Adrenal gland (tissue), 19 donors: Measurements from ENCODE around the gene FAM124B. TPM values are rescaled to one million over a fixed set of nuclear protein-coding genes. Genes with fewer than 3 reads are reported as not detected.

Experiments used
- DNase-seq, 7 donors: peaks; one replicate each; pipeline ENCODE4 v3.0.0-alpha.2; 2019 to 2020
- H3K27ac ChIP-seq, 5 donors: fragments of 200-600 bp; sonication (generic) in 4 of 5; 1 replicate in 3 of 5; 2 replicates in 2 of 5; pipeline versions ENCODE4 v1.5.1 to v1.8.0; 2016 to 2020; ENCODE audit warnings: mild to moderate bottlenecking in 1 of 5
- H3K27me3 ChIP-seq: fragments of 200-600 bp; 2 replicates; pipeline ENCODE4 v1.8.0; 2021
- H3K36me3 ChIP-seq, 2 donors: fragments of 200-600 bp; replicated peaks in 1 of 2; 1 replicate in 1 of 2; 2 replicates in 1 of 2; pipeline versions ENCODE4 v1.5.1 to v1.8.0; 2018 to 2022
- H3K4me1 ChIP-seq, 2 donors: fragments of 200-600 bp; replicated peaks in 1 of 2; 1 replicate in 1 of 2; 2 replicates in 1 of 2; pipeline versions ENCODE4 v1.5.1 to v1.8.0; 2018 to 2021
- H3K4me3 ChIP-seq, 4 donors: fragments of 200-600 bp; sonication (generic) in 3 of 4; one replicate each; pipeline ENCODE4 v1.5.1; 2016 to 2018
- H3K9me3 ChIP-seq, 3 donors: fragments of 200-600 bp; sonication (generic) in 1 of 3; replicated peaks in 1 of 3; 1 replicate in 2 of 3; 2 replicates in 1 of 3; pipeline versions ENCODE4 v1.5.1 to v1.8.0; 2016 to 2021
- POLR2A ChIP-seq, 2 donors: fragments of 450-650 bp; IDR thresholded peaks; one replicate each; pipeline ENCODE4 v1.6.1; 2017; ENCODE audit warnings: antibody characterized with exemption in 2 of 2, mild to moderate bottlenecking in 2 of 2, moderate library complexity in 1 of 2
- WGBS, 4 donors: extraction: QIAGEN DNeasy Blood & Tissue Kit in 2 of 4; methylation state at CpG; one replicate each; pipeline versions ENCODE4 v1.1.5 to v1.1.7; 2013 to 2017; 5-methylcytosine and 5-hydroxymethylcytosine counted together
- intact Hi-C, 2 donors: fragments of 100-400 bp; cut with DNase I; formaldehyde crosslinking; loops; one replicate each; pipeline versions ENCODE4 v1.14.1 to v1.15.0; 2022 to 2023
- long read RNA-seq, 10 donors: library from polyadenylated mRNA in 3 of 10; unstranded in 2 of 10; stranded (forward) in 1 of 10; transcript quantifications; one replicate each; pipeline ENCODE4 v2.0.0 and lab custom pipeline, GENCODE V29; 2021 to 2026
- polyA plus RNA-seq, 3 donors: library from polyadenylated mRNA; stranded (reverse); fragments of 200-250 nt in 2 of 3; fragments of 350-450 nt in 1 of 3; fragmentation: Illumina TruSeq in 1 of 3; extraction: RNeasy Lipid Tissue Mini Kit (QIAGEN cat#74804) in 1 of 3; gene quantifications; one replicate each; pipeline ENCODE4 v1.2.3, GENCODE V29; 2013 to 2014
- total RNA-seq, 9 donors: library from RNA; depleted of rRNA in 4 of 9; stranded (reverse); fragments of >200 nt in 4 of 9; fragments of 120-200 nt in 1 of 9; fragmentation: NEBNext Ultra II Directional in 1 of 9; extraction: Animal tissue kit (Norgen Biotek cat#: 25700) in 1 of 9; gene quantifications; one replicate each; pipeline versions ENCODE4 v1.1.0 to v1.2.4, GENCODE V29; 2013 to 2023
- TF ChIP-seq, protein P1 (sequence below), 6 experiments: fragments of 450-650 bp in 4 of 6; fragments of 200-600 bp in 2 of 6; sonication (generic) in 1 of 6; IDR thresholded peaks; 1 replicate in 5 of 6; 2 replicates in 1 of 6; pipeline versions ENCODE4 v1.5.1 to v1.8.0; 2016 to 2021; ENCODE audit warnings: antibody characterized with exemption in 6 of 6, mild to moderate bottlenecking in 2 of 6, moderate library complexity in 1 of 6
- donor health status: healthy with polysubstance abuse.
- donor health status: Bipolar disorder and iron deficiency.
- donor health status: DM: yes; HTN: yes; CAD: no.
- donor health status: DM: no; HTN: no; CAD: no.
- donor health status: DM: no; HTN: no; CAD: no.
- donor health status: DM: yes; HTN: yes; CAD: no.

The FAM124B gene, protein sequence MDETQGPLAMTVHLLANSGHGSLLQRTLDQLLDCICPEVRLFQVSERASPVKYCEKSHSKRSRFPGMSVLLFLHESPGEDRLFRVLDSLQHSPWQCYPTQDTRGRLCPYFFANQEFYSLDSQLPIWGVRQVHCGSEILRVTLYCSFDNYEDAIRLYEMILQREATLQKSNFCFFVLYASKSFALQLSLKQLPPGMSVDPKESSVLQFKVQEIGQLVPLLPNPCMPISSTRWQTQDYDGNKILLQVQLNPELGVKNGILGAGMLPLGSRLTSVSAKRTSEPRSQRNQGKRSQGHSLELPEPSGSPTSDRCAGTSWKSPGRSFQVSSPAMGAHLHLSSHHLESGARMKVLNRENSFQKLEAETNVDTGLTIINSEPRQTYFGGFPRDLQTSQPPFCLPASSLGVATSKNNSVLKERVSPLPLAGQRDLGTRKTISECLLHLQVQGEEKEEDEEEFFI
- total RNA-seq (1 to 10 TPM in 2 of 9 donors, under 1 TPM in 5, not detected in 2; 0.46 to 1.1 (median 0.67) TPM), polyA plus RNA-seq (under 1 TPM; 0.16 to 0.40 (median 0.37) TPM)
- long read RNA-seq, donor 1, result 0 reads
- long read RNA-seq, donor 2, result 0 reads
- long read RNA-seq, donor 3, result 0 reads
- long read RNA-seq, donor 4, result 0 reads
- long read RNA-seq, donor 5, partial matches to known transcripts, result 0 of 4 reads
- long read RNA-seq, donor 5, other reads (novel, unspliced or antisense), result 0 of 4 reads
- long read RNA-seq, donor 6, result 0 reads
- long read RNA-seq, donor 7, result 0 reads
- long read RNA-seq, donor 8, partial matches to known transcripts, result 0 of 1 reads
- long read RNA-seq, donor 8, other reads (novel, unspliced or antisense), result 0 of 1 reads
- long read RNA-seq, donor 9, partial matches to known transcripts, result 0 of 1 reads
- long read RNA-seq, donor 9, other reads (novel, unspliced or antisense), result 0 of 1 reads
- long read RNA-seq, donor 10, result 0 reads

DNA sequence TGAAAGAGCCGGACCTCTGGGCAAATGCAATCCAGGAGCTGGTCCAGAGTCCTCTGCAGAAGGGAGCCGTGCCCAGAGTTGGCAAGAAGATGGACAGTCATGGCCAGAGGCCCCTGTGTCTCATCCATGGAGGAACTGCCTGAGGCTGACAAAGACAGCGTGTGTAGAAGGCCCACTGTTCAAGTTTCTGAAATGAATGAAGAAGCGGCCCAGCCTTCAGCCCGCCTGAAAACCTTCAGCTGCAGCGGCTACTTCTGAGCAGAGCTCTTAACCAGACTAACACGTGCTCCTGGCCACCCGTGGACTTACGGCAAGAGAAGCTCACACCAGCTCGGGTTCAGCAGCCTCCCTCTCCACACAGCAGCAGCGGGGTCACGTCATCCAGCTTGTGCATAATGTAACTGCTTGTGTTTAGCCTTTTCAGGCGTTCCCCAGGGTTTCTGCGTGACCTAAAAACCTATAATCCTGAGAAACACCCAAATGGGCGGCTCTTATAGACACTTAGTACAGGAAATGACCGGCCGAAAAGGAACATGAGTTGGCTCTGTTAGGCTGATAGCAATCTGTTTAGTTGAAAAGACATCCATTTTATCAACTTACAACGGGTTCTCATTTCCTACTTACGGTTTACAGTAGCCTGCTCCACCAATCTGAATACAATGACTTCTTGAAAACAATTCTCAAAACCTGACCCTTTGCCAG lies at the start of gene FAM124B:
Gene FAM124B (minus strand): TSS at position 467 of the 702 bp plus-strand sequence. CDS start 339 bp downstream, at position 128.
- TF ChIP-seq, protein P1, sequence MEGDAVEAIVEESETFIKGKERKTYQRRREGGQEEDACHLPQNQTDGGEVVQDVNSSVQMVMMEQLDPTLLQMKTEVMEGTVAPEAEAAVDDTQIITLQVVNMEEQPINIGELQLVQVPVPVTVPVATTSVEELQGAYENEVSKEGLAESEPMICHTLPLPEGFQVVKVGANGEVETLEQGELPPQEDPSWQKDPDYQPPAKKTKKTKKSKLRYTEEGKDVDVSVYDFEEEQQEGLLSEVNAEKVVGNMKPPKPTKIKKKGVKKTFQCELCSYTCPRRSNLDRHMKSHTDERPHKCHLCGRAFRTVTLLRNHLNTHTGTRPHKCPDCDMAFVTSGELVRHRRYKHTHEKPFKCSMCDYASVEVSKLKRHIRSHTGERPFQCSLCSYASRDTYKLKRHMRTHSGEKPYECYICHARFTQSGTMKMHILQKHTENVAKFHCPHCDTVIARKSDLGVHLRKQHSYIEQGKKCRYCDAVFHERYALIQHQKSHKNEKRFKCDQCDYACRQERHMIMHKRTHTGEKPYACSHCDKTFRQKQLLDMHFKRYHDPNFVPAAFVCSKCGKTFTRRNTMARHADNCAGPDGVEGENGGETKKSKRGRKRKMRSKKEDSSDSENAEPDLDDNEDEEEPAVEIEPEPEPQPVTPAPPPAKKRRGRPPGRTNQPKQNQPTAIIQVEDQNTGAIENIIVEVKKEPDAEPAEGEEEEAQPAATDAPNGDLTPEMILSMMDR (IDR thresholded peaks at IDR 0.05), result no peak
- peak within 1 kb of the TSS in 3 of 5 donors; percentile 16 to 35 (median 19) for H3K27ac ChIP-seq

DNA sequence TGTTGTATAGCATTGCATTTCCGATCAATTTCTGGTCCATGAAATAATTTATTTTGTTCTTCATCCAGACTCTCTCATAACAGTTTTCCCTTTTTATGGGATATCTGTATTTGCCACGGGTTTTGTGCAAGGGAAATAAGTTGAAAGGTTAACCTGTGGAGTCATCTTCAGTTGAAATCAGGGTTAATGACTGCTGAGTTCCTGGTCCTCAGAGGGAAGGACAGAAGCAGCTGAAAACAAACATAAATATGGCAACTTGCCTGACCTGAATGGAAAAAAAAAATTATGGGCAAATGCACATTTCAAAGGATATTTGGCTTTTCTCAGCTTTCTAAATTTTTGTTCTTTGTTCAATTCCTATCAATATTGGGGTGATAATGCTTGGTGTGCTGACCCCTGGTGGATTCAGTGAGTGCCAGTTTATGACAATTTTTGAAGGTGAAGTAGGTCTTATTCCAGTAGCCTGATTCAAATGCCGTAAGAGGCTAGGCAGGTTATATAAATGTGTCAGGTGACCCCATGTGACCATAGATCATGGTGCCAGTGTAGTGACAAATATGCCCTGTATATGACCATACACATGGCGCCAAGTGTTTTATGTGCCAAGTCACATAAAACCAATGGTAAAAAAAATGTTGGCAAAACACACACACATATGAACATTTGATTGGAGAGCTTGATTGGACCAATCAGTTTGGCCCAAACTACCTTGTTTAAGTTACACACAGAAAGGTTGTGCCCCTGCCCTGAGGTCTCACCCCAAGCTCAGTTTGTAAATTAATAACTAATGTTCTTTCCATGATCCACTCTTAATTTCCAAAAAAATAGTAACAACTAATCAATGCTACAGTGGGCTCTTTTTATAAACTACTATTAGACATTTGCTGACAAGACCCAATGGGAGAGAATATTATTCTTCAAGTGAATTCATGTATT lies 47.6 kb upstream of the FAM124B start:
- TF ChIP-seq, protein P1 (IDR thresholded peaks at IDR 0.05), result peak; percentile 29 to 57 (median 45)
- no peak for TF ChIP-seq POLR2A (IDR thresholded peaks at IDR 0.05)
- DNase-seq, result peak in 1 of 7 donors; percentile 12
- intact Hi-C loops, result loop anchor here (10.0 kb wide), 3 partner anchors 85 to 205 kb away; no protein-coding TSS in a partner anchor
- Histone ChIP-seq H3K4me3 (no peak overlapping the region), H3K27me3 (no peaks in the 10 kb centered on the region), H3K9me3 (no peaks in the 10 kb centered on the region), H3K36me3 (no peaks in the 10 kb centered on the region), H3K27ac (no peak overlapping the region), H3K4me1 (no peaks in the 10 kb centered on the region)
- 37 to 47% (median 45%) methylated on average over 4 of the region's 4 CpGs for WGBS, 4 donors

More for the DNA sequence above, at the start of gene FAM124B:
- Histone ChIP-seq H3K9me3 (no peaks in the 10 kb centered on the region), H3K4me3 (peak within 1 kb of the TSS in 1 of 4 donors; percentile 3), H3K36me3 (no peaks in the 10 kb centered on the region), H3K27me3 (no peaks in the 10 kb centered on the region), H3K4me1 (peaks cover 0 to 3% of the 10 kb centered on the region in 2 donors)
- WGBS, 4 donors, result 39 to 58% (median 51%) methylated on average over 10 to 19 of the region's 19 CpGs
- intact Hi-C loops, result no loop called here
- peak; percentile 21 to 63 (median 34) for DNase-seq

DNA sequence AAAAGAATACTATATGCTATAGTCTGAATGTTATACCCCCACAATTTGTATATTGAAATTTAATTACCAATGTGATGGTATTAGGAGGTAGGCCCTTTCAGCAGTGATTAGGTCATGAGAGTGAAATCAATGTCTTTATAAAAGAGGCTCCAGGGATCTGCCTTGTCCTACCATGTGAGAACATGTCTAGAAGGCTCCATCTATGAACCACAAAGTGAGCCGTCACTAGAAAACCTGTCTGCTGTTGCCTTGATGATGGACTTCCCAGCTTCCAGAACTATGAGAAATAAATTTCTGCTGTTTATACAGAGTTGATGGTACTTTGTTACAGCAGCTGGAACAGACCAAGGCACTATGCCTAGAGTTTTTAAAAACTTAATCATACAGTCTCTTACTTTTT lies 46.3 kb upstream of the FAM124B start:
- Histone ChIP-seq H3K36me3 (no peaks in the 10 kb centered on the region), H3K4me3 (no peak overlapping the region), H3K4me1 (no peaks in the 10 kb centered on the region), H3K27me3 (no peaks in the 10 kb centered on the region), H3K27ac (no peak overlapping the region), H3K9me3 (no peaks in the 10 kb centered on the region)
- no peak for DNase-seq
- WGBS, 4 donors, result 78 to 100% (median 93%) methylated on average over 1 of the region's 1 CpG
- TF ChIP-seq POLR2A (IDR thresholded peaks at IDR 0.05), result no peak
- TF ChIP-seq, protein P1 (IDR thresholded peaks at IDR 0.05), result no peak
- intact Hi-C loops, result loop anchor here (10.0 kb wide), 2 partner anchors 83 to 93 kb away; no protein-coding TSS in a partner anchor
